ENCODE results near the gene NCOR1.

DNA sequence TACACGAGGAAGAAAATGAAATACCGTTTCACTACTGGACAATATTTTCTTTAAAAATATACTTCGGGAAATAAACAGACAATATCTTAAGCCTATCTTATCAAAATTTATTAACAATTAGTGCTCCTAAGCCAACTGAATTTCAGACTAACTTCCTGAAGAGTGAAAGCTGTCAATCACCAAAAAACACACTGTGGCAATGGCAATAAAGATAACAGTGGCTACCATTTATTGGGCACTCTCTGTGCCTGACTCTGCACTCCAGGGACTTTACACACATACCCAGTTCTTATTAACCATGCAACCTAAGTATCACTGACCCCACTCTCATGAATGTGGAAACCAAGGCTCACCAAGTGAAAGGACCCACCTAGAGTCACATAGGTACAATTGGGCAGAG, 83.7 kb downstream of the NCOR1 start:
- no peak for TF ChIP-seq POLR2AphosphoS5 (IDR thresholded peaks at IDR 0.05)
- TF ChIP-seq, protein P1, sequence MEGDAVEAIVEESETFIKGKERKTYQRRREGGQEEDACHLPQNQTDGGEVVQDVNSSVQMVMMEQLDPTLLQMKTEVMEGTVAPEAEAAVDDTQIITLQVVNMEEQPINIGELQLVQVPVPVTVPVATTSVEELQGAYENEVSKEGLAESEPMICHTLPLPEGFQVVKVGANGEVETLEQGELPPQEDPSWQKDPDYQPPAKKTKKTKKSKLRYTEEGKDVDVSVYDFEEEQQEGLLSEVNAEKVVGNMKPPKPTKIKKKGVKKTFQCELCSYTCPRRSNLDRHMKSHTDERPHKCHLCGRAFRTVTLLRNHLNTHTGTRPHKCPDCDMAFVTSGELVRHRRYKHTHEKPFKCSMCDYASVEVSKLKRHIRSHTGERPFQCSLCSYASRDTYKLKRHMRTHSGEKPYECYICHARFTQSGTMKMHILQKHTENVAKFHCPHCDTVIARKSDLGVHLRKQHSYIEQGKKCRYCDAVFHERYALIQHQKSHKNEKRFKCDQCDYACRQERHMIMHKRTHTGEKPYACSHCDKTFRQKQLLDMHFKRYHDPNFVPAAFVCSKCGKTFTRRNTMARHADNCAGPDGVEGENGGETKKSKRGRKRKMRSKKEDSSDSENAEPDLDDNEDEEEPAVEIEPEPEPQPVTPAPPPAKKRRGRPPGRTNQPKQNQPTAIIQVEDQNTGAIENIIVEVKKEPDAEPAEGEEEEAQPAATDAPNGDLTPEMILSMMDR (IDR thresholded peaks at IDR 0.05) = no peak
- no peak for TF ChIP-seq POLR2A (IDR thresholded peaks at IDR 0.05)
- TF ChIP-seq EP300 (IDR thresholded peaks at IDR 0.05) = no peak
